Measurements from ENCODE around the gene ZNF396. TPM values are rescaled to one million over a fixed set of nuclear protein-coding genes. Genes with fewer than 3 reads are reported as not detected.

ZNF396 gene
- polyA plus RNA-seq, 3 donors, result 5.3 to 6.5 (median 6.2) TPM

DNA sequence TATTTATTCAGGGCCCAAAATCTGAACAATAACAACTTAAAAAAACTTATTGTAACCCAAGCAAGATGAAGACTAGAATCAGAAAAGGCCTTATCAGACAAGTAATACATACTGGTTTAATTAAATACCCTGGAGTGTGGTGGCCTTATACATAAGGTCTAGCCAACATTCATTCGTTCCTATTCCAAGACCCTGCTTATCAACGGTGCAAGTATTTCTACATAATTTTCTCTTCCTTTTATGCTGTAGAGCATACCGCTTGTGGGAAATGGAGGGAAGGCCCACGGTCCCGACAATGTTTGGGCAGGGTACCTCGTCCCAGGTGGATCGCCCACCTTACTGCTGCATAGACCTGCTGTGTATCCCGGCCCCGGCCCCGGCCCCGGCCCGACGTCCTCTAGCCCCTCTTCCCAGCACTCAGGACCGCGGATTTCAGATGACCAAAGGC is 33.6 kb downstream of the ZNF396 start:
- peak; percentile 1 for DNase-seq

DNA sequence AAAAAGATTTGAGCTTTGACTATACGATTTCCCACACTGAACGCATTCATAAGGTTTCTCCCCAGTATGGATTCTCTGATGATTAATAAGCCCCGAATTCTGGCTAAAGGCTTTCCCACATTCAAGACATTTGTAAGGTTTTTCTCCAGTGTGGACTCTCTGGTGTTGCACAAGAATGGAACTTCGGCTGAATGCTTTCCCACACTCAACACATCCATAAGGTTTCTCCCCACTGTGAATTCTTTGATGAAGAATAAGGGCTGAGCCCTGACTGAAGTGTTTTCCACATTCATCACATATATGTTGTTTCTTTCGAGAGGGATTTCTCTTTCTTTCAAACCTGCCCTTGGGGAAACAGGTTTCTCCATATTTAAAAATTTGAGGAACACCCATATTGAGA is 39.9 kb downstream of the ZNF396 start:
- no peak for DNase-seq

DNA sequence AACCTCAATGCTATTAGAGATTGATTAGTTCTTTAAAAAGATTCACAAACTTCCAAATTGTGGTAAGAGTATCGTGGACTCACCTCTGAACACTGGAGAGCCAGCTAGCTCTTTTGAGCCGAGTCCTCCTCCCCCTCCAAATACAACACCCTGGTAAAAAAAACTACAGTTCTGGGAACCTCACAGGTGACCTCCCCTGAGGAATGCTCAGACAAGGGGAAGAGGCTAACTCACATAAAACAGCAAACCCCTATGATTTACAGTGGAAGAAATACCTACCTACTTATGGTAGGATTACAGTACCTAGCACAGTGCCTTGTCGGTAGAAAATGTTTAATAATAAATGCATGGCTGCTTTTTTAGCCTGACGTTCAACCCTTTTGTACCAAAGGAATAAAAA is 41.3 kb downstream of the ZNF396 start:
- peak; percentile 45 for DNase-seq

DNA sequence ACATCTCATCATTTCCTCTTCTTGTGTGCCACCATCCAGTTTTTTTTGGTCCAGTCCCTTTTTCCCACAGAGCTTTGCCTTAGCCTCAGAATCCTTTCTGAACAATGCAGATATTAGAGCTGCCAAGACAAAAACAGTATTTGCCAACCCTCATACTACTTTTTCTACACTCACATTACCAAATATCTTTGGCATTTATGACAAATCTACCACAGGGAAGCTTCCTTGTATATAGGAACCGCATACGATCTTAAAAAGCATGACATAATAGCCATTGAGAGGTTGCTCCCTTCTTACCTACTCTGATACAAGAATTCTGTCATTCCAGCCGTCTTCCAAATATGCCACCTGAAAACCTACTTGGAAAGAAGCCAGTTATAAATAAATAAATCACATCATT is 42.3 kb downstream of the ZNF396 start:
- DNase-seq, result no peak

DNA sequence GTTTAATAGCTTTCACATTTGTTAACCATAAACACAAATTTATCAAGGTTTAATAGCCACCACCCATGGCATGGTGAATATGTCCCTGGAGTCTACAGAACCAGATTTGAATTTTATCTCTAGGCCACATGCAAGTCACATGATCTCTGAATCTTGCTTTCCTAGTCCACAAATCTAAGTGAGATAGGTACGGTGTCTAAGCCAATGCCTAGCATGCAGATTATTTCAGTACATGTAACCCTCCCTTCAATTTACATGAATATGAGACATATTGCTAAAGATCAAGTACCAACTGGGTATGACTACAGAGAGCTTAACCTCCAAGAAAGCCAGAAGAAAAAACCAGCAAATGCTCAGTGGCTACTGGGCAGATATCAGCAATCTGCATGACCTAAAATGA is 42.9 kb downstream of the ZNF396 start:
- no peak for DNase-seq

DNA sequence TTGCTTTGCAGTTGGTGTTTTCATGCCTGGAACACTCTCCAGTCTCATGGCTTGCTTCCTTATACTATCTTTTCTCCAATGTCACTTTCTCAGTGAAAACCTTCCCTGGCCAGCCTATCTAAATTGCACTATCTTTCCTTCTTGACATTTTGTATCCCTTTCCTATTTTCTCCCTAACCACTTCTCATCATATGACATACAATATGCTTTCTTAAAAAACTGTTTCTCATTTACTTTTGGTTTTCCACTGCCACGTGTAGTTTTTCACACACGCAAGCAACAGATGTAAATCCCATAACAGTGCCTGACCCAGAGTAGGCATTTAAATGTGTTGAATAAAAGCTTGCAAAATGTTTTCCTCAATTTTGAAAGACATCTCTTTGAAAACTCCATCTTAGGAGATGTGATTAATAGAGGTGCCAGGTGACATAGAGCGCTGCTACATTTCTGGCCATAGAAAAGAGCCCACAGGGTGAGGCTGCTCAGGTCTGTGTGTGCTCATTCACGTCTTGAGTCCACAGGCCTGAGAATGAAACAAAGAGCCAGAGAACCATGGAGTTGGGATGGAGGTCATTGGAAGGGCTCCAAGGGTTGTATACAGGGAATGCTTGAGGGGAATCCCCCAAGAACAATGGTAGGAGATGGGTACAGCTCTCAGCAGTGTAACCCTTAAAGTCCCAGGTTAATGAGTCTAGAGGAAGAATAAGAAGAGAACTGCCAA is 45.6 kb downstream of the ZNF396 start:
- no peak for DNase-seq

DNA sequence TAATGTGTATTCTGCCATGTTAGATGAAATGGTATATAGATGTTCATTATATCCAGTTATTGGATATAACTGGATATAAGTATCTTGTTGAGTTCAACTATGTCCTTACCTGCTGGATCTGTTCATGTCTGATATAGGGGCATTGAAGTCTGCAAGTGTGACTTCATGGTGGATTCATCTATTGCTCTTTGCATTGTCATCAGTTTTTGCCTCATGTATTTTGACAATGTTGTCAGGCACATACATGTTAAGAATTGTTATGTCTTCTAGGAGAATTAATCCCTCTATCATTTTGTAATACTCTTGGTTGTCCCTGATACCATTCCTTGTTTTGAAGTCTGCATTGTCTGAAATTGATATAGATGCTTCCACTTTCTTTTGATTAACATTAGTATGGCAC is 48.3 kb downstream of the ZNF396 start:
- DNase-seq, result no peak

DNA sequence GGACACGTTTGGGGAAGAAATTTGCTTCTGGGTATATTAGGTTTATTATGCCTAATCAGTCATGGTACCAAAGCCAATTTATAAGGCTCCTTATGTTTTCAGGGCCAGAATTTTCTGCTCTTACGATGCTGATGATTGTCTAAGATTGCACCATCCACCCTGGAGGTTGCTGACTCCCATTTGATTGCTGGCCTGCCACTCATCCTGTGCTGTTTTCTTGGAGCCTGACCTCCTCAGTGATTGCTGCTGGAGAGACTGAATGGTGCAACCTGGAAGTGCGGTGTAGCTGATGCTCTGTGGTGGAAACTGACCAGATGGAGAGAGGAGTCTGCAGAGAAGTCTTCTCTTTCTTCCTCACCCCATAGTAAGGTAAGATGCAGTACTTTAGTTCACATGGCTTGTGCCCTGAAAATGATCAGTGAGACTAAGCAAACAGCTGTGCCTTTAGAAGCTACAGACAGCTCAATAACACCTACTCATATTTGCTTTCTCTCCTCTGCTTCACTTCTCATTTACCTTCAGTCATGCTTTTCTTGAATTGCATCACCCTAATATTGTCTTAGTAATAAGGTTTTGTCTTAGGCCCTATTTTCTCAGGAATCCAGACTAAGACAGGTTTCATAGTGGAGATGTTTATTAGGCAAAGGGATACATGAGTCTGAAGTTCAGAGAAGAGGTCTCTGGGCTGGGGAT is 50.3 kb downstream of the ZNF396 start:
- DNase-seq, result no peak

DNA sequence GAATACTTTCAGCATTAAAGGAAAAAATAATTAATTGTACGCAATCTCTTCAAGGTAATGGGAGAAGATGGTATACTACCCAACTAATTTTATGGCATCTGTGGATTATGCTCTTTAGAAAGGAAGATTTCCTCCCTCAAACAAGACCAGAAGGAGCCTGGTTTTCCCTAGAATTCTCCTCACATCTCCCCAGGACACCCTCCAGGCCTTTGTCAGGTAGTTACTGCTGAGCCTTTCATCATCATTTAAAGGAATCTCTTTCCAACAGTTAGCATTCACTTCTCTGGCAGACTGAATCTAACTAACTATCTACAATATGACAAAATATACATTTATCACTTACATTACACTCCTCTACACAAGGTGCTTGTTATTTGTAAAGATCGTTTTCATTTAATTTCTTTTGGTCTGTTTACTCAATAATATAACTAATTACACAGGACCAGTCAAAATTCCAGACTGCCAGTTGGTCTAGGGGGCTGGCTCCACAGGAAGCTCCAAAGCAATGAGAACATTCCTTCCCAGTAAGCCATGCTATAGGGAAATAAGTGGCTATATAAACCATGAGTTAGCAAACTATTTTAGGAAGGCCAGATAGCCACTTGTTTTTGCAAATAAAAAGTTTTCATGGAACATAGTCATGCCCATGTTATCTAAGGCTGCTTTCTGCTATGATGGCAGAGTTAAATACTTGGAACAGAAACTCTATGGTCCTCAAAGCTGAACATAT is 52.0 kb downstream of the ZNF396 start:
- DNase-seq, result no peak

DNA sequence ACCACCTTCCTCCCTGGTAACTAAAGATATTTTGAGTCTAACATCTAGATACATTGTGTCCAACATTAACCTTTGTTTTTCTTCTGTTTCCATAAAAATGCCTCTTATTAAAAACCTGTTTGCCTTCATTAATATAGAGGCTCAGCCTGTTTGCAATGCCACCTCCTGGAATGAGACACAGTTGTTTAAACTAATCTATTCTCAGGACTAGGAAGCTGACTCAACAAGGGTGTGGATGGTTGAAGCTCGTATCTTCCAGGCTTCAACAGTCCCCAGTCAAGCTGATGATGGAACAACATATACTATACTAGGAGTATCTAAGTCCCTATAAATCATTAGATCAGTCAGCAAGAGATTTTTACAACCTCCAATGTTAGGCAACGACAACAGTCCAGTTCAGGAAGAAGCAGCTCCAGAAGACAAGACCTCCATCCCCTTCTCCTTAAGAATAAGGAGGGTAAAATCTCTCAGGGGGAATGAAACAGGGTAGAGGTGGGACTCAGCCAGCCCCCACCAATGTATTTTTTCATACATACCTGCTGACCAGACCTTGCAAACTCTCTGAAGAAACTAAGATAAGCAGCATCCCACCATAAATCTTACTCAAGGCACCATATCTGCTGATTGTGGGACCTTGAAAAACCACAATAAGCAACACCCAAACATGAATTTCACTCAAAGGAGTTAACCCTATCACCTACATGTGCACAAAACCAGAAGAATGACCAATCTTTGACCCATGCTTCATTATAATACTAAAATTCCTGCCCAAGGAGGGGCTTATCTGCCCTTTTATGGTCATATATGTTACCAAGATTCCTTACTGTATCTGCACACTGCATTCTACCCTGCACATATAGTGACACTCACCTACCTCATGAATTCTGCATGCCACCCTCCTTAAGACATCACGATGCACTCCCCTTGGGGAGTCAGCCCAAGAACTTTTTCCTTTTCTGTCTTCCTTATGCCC is 54.4 kb downstream of the ZNF396 start:
- no peak for DNase-seq

Other genes with a start within 250 kb of the ZNF396 start
- gene ZNF397, start 136.3 kb downstream of the ZNF396 start, polyA plus RNA-seq (ENCODE audit: insufficient read length in 3 of 3), result 10 to 100 TPM; 48.3 to 84.2 (median 71.6) TPM
- 10 to 100 TPM; 31.2 to 63.7 (median 60.3) TPM for gene ZSCAN30, start 87.1 kb downstream of the ZNF396 start, polyA plus RNA-seq (ENCODE audit: insufficient read length in 3 of 3)
- gene ZNF24, start 32.9 kb downstream of the ZNF396 start, polyA plus RNA-seq (ENCODE audit: insufficient read length in 3 of 3), result 10 to 100 TPM; 68.6 to 77.8 (median 74.9) TPM
- 10 to 100 TPM; 23.1 to 36.9 (median 28.9) TPM for gene INO80C, start 120.6 kb upstream of the ZNF396 start, polyA plus RNA-seq (ENCODE audit: insufficient read length in 3 of 3)
- 10 to 100 TPM; 56.2 to 63.1 (median 59.7) TPM for gene GALNT1, start 204.4 kb upstream of the ZNF396 start, polyA plus RNA-seq (ENCODE audit: insufficient read length in 3 of 3)